GM04504 (cell line): Measurements from ENCODE around the gene ADAMTS9.

Experiments
- DNase-seq: peaks from one replicate; pipeline ENCODE4 v3.0.0-alpha.2; 2012; ENCODE audit warnings: low read depth

ADAMTS9 gene

GRCh38 chr3:64533617-64534317 lies 154.0 kb downstream of the ADAMTS9 start:
- peak; percentile 44 for DNase-seq

DNA sequence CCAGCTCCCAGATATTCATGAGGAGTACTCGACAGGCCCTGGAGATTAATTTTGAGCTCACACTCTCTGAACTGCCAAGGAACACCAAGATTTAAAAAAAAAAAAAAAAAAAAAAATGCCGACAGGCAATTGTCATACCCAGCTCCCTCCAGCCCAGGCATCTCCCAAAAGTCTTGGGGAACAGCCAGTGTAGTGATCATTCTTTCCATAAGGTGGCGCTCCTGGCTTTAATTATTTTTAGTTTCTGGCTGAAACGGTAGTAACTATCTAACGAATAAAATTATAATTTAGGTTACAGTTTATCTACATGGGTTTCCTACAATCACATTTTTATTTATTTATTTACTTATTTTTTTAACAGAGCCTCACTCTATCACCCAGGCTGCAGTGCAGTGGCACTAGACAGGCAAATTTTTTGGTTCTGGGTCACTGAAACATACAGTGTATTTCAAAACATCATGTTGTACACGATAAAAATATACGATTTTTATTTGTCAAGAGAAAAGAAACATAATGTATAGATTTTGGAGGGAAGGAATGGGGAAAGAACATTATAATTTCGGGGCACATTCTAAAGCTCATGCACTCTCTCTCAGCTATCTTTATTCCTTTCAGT lies 157.3 kb downstream of the ADAMTS9 start:
- DNase-seq = peak; percentile 33

DNA sequence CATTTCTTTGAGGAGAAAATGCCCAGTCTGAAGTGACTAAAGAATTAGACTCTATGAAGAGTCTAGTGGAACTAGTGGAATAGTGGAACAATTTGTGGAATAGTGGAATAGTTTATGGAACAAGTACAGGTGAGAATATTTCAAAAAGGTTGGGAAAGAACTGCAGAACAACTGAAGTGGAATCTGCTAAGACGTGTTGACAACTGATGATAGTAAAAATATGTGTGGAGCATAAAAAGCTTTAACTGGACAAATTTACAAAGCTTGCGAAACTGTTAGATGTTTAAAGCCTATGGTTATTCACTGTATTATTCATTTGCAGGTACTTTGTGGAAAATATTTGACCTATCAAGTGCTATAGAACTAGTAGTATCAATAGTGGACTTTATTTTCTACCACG lies 164.5 kb downstream of the ADAMTS9 start:
- DNase-seq = no peak

DNA sequence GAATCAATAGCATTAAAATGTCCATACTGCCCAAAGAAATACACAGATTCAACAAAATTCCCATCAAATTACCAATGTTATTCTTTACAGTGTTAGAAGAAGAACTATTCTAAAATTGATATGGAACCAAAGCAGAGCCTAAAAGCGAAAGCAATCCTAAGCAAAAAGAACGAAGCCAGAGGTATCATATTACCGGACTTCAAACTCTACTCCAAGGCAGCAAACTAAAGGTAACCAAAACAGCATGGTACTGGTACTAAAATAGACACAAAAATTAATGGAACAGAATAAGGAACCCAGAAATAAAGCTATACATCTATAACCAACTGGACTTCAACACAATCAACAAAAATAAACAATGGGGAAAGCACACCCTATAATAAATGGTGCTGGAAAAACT lies 167.5 kb downstream of the ADAMTS9 start:
- no peak for DNase-seq

GRCh38 chr3:64518950-64519349 lies 168.8 kb downstream of the ADAMTS9 start:
- peak; percentile 21 for DNase-seq

- DNase-seq = no peak
Observed at GRCh38 chr3:64518496-64518895, 169.3 kb downstream of the ADAMTS9 start.

GRCh38 chr3:64514889-64515288 lies 172.9 kb downstream of the ADAMTS9 start:
- DNase-seq = no peak

DNA sequence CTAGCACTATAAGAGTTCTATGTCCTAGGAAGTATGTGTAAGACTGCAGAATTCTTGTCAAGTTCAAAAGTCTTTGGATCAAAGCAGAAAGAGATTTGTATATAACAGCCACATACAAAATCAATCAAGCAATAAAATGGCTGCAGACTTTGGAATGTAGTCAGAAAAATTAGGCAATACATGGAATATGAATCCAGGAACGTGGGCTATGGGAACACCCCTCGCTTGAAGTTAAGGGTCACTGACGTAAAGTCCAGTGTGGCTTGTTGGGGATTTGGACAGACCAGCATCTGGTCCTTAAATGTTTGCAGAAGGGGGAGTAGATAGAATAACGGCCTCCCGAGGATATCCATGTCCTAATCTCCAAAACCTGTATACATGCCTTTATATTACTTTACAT lies 178.6 kb downstream of the ADAMTS9 start:
- no peak for DNase-seq

- no peak for DNase-seq
Observed at GRCh38 chr3:64508140-64508539, 179.7 kb downstream of the ADAMTS9 start.

DNA sequence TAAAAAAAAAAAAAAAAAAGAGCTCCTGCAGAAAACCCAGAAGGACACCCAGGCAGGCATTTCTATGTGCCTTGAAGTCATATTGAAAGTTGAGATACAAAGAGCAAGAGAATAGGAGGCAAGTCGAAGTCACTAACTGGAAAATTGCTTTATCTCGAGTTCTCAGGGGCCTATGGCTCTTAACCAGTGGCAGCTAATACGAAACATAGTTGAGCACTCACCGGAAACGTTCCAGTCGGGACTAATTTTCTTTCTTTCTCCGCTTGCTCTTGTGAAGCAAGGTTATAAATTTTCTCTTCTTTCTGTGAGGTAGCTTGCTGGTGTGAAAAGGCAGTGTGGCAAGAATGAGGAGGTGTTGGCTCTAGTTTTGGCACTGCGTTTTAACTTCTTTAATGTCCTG lies 181.5 kb downstream of the ADAMTS9 start:
- no peak for DNase-seq

DNA sequence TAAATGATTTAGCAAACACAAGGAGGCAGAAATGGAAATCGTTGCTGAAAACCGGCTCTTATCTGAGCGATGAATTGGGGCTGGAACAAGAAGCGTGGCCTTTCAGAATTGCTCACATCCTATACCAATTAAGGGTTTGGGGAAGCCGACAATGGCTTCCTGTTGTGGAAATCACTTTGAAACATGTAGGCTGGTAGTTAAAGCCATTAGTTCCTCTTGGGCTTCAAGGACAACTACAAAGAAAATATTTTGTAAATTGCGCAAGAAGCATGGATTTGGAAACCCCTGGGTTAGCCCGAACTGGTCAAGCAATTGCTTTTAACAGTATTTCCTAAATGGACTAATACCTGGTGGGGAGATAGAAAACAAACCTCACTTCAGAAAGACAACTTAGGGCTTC lies 182.4 kb downstream of the ADAMTS9 start:
- no peak for DNase-seq

- DNase-seq = no peak
Observed at GRCh38 chr3:64502284-64502683, 185.5 kb downstream of the ADAMTS9 start.

DNA sequence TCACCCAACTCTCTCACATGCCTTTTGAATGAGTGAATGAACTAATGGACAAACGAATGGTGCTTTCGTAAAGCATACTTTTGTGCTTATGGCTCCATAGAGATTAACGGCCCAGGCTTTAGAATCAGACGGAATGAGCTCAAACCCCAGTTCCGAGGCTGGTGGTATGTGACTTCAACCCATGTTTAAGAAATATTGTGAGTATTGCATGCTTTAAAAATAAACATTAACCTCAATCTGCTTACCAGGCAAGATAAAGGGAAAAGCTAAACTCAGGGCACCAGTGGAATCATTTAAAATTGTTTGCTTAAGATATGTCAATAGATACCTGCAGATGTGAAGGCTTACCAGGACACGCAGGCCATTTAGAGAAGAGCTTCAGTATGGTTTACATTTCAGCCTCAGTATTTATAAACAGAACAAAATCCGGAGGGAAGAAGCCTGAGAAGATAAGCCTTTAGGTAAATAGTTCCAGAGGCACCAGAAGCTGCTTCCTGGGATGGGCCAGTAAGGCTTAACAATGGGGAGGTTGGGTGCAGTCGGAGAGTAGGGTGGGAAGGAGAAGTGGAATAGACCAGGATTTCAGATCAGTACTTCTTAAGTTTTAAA lies 186.4 kb downstream of the ADAMTS9 start:
- no peak for DNase-seq

DNA sequence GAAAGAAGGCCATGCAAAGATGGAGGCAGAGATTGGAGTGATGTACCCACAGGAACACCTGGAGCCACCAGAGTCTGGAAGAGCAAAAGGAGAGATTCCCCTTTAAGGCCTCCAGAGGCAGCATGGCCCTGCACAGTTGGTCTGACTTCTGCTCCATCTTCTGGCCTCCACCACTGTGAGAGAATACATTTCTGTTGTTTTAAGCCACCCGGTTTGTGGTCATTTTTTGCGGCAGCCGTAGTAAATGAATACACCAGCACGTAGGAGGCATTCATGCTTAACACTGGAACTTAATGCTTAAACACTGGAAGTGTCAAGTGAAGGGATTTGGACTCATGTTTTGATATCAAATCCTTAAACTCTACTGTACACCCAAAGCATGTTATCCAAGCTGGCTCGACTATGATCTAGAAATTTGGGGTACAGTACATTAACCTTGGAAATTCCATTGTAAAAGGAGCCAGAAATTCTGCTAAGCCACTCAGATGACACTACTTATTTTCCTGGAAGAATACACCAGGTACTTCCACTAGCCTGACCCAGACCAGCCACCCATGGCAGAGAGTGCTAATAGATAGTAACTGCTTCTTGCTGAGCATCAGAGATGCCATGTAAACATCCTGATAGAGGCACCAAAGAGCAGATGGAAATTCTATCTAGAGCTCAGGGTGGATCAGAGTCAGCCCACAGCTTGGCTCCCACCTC lies 190.9 kb downstream of the ADAMTS9 start:
- no peak for DNase-seq

- DNase-seq = no peak
Observed at GRCh38 chr3:64495781-64496334, 191.9 kb downstream of the ADAMTS9 start.

DNA sequence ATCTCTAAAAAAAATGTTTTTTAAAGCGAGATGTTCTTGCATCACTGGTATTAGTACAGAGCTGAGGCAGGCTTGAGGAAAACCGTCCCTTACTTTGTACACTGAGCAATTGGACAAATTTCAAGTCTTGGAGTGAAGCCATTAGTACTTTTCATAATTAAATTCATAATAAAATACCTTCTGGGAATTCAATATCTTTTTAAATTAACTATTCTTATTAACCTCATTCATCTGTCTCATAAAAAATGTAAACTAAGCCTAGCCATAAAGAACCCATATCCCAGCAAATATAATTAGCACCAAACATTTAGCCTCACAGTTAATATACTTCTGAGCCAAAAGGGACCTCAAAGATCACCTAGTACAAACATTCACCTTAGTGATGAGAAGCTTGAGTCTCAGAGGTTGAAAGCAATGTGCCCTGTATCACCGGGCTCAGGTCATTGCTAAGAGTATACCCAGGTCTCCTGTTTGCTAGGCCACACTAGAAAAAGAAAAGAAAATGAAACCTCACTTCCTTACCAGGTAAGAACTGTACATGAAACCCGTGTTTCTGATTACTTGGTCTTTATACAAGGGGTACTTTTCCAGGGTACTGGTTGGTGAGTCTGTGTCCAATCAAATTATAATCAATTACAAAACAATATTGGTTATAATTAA lies 192.5 kb downstream of the ADAMTS9 start:
- no peak for DNase-seq

GRCh38 chr3:64494526-64494925 lies 193.3 kb downstream of the ADAMTS9 start:
- DNase-seq = no peak

DNA sequence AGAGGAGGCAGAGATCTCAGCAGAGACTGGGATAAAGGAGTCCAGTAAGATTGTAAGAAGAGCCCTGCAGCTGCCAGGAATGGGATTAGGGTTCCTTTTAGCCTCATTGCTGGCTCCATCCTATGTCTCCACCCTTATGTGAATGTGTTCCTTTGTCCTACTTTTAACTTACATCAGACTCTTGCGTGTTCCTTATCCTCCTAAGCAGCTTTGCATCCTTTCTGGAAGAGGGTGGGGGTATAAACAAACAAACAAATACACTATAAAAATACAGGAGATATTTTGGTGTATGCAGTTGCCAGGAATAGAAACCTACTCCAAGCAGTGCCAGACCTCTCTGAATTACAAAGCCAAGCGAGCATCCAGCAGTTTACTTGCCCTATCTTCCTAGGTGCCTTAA lies 194.7 kb downstream of the ADAMTS9 start:
- no peak for DNase-seq

- no peak for DNase-seq
Observed at GRCh38 chr3:64491843-64492242, 196.0 kb downstream of the ADAMTS9 start.

DNA sequence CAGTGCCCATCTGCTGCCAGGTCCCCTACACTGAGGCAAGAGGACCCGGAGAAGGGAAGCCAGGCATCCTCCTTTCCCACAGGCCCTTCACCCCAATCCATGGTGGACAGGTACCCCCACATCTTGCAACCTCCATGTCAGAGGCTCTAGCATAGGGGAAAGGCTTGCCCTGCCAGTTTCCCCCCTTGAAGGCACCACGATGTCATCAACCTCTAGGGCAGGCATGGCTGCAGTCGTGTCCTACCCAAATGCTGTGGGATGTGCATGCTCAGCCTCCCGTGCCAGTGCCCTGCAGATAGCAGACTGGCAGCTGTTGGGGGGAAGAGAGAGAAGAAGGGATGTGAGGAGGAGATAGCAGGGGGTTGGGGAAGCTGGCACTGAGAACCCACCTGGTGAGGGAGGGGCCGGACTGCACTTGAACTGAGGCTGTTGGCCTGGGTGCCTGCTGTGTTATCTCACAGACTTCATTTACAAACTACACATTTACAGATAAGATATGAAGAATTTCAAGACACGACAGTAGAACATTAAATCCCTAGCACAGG lies 197.5 kb downstream of the ADAMTS9 start:
- DNase-seq = no peak

DNA sequence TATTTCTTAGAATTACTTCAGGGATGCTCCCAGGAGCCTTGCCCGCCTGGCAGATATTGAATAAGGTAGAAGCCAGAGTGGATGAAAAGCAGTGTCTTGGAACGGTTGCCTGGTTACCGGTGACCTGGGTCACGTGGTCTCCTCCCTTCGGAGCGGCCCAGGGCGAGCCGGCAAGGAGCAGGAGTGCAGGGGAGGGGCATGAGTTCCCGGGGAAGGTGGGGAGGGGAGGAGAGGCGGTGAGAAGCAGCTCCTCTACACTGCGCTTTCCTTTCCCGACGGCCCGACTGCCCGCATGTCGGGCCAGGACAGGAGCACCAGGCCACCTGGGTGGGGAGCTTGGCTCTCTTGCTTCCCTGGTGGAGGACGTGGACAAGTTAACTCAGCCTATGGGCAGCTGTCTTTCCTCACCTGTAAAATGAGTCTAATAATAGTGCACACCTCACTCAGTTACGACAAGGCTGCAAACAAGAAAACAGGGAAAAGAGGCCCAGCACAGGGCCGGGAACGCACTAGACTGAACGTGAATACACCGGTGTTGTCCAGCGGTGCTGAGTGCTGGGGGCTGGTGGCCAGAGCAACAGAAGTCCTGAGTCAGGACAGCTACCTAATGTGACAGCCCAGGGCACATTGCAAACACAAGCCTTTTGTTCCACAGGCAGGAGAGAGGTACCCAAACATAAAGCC lies 198.3 kb downstream of the ADAMTS9 start:
- no peak for DNase-seq
